GM10847 (cell line): ENCODE results near the gene CDH20.

ENCODE experiments used
- POLR2A ChIP-seq: IDR thresholded peaks from 2 replicates; pipeline ENCODE4 v1.6.1; 2011; ENCODE audit not compliant: insufficient read length; ENCODE audit errors: extremely low read depth

Gene CDH20

GRCh38 chr18:61335684-61336555 is 2.7 kb downstream of the CDH20 start:
- TF ChIP-seq POLR2A, result no peak

GRCh38 chr18:61336766-61337165 is 3.5 kb downstream of the CDH20 start:
- no peak for TF ChIP-seq POLR2A

GRCh38 chr18:61337527-61337926 is 4.3 kb downstream of the CDH20 start:
- no peak for TF ChIP-seq POLR2A

- no peak for TF ChIP-seq POLR2A
These were observed 6.9 kb downstream of the CDH20 start for GRCh38 chr18:61340148-61340547.

GRCh38 chr18:61348230-61348629 is 15.0 kb downstream of the CDH20 start:
- TF ChIP-seq POLR2A, result no peak

- TF ChIP-seq POLR2A, result no peak
These were observed 17.3 kb downstream of the CDH20 start for GRCh38 chr18:61350578-61350977.

GRCh38 chr18:61352059-61352458 is 18.8 kb downstream of the CDH20 start:
- TF ChIP-seq POLR2A, result no peak

GRCh38 chr18:61352611-61353010 is 19.4 kb downstream of the CDH20 start:
- no peak for TF ChIP-seq POLR2A

- no peak for TF ChIP-seq POLR2A
These were observed 27.5 kb downstream of the CDH20 start for GRCh38 chr18:61360404-61361383.

- no peak for TF ChIP-seq POLR2A
These were observed 29.3 kb downstream of the CDH20 start for GRCh38 chr18:61362511-61362910.

- TF ChIP-seq POLR2A, result no peak
These were observed 31.7 kb downstream of the CDH20 start for GRCh38 chr18:61364953-61365352.

GRCh38 chr18:61368001-61368400 is 34.8 kb downstream of the CDH20 start:
- TF ChIP-seq POLR2A, result no peak

- TF ChIP-seq POLR2A, result no peak
These were observed 37.9 kb downstream of the CDH20 start for GRCh38 chr18:61371111-61371510.

GRCh38 chr18:61379827-61380226 is 46.6 kb downstream of the CDH20 start:
- TF ChIP-seq POLR2A, result no peak

- TF ChIP-seq POLR2A, result no peak
These were observed 54.8 kb downstream of the CDH20 start for GRCh38 chr18:61388010-61388409.

- no peak for TF ChIP-seq POLR2A
These were observed 61.8 kb downstream of the CDH20 start for GRCh38 chr18:61394983-61395382.
